OCI-LY7 (cell line): ENCODE measurements around the gene ROBO3. TPM values are rescaled to one million over a fixed set of nuclear protein-coding genes. Genes with fewer than 3 reads are reported as not detected.

Experiments used
- BruUV-seq: library from RNA; stranded (reverse); fragments of 400-500 nt; replicated peaks from 2 replicates; lab custom pipeline; 2021; lab: Mats Ljungman, UMichigan
- CTCF ChIA-PET: fragments of 300-600 bp; sonication (Branson Sonifier 250); formaldehyde crosslinking; loops from one replicate; lab custom pipeline; 2022; ENCODE audit warnings: antibody characterized with exemption; ENCODE audit not compliant: unreplicated experiment; lab: Charles Lee
- POLR2A ChIA-PET: fragments of 300-600 bp; sonication (Branson Sonifier 250); formaldehyde crosslinking; loops from one replicate; lab custom pipeline; 2022; ENCODE audit warnings: antibody characterized with exemption; lab: Charles Lee
- DNase-seq: peaks from one replicate; pipeline ENCODE4 v3.0.0-alpha.2; 2015; ENCODE audit warnings: low spot score
- H2AFZ ChIP-seq: fragments of 200-600 bp; sonication (generic), shearing (Covaris generic); 2 replicates; pipeline ENCODE4 v1.6.1; 2014; ENCODE audit warnings: mild to moderate bottlenecking, antibody characterized with exemption, low read length, moderate library complexity
- H3K27ac ChIP-seq: fragments of 200-600 bp; sonication (generic); 2 replicates; pipeline ENCODE4 v1.5.1; 2014; ENCODE audit warnings: mixed run types, low read depth, mild to moderate bottlenecking, moderate library complexity, low read length, inconsistent platforms; ENCODE audit not compliant: poor library complexity, severe bottlenecking
- H3K36me3 ChIP-seq: fragments of 200-600 bp; sonication (generic); 2 replicates; pipeline ENCODE4 v1.6.1; 2014; ENCODE audit warnings: mild to moderate bottlenecking, antibody characterized with exemption, low read length, moderate library complexity, mixed read lengths; ENCODE audit not compliant: insufficient read depth
- H3K4me1 ChIP-seq: fragments of 200-600 bp; sonication (generic); 2 replicates; pipeline ENCODE4 v1.5.1; 2014; ENCODE audit warnings: mild to moderate bottlenecking, low read length; ENCODE audit not compliant: insufficient read depth, poor library complexity, severe bottlenecking
- H3K4me2 ChIP-seq: fragments of 200-600 bp; sonication (generic); 2 replicates; pipeline ENCODE4 v1.6.1; 2014; ENCODE audit warnings: mild to moderate bottlenecking, low read length
- H3K4me3 ChIP-seq: fragments of 200-600 bp; sonication (generic); 2 replicates; pipeline ENCODE4 v1.5.1; 2014; ENCODE audit warnings: mild to moderate bottlenecking, low read depth, low read length; ENCODE audit not compliant: poor library complexity, severe bottlenecking
- H3K79me2 ChIP-seq: fragments of 200-600 bp; sonication (generic); 2 replicates; pipeline ENCODE4 v1.6.1; 2016; ENCODE audit warnings: low read depth, mild to moderate bottlenecking, low read length, moderate library complexity, mixed read lengths; ENCODE audit not compliant: insufficient read depth
- H3K9me2 ChIP-seq: fragments of 200-600 bp; sonication (generic); 2 replicates; pipeline ENCODE4 v1.6.1; 2016; ENCODE audit warnings: mild to moderate bottlenecking, low read length, mixed read lengths; ENCODE audit not compliant: insufficient read depth
- H3K9me3 ChIP-seq: fragments of 200-600 bp; sonication (generic); 2 replicates; pipeline ENCODE4 v1.6.1; 2014; ENCODE audit warnings: mild to moderate bottlenecking, mixed run types, low read length, mixed read lengths
- H4K20me1 ChIP-seq: fragments of 200-600 bp; sonication (generic); 2 replicates; pipeline ENCODE4 v1.6.1; 2014; ENCODE audit warnings: mild to moderate bottlenecking, antibody characterized with exemption, low read length, moderate library complexity, mixed read lengths; ENCODE audit not compliant: insufficient read depth
- CTCF ChIP-seq: fragments of 200-600 bp; sonication (generic); conservative IDR thresholded peaks from 2 replicates; pipeline ENCODE4 v1.5.1; 2014; ENCODE audit warnings: mild to moderate bottlenecking, antibody characterized with exemption, low read length, moderate library complexity, mixed read lengths
- EZH2phosphoT487 ChIP-seq: fragments of 200-600 bp; sonication (generic); IDR thresholded peaks from 2 replicates; pipeline ENCODE4 v1.6.1; 2018; ENCODE audit warnings: low read depth, borderline replicate concordance, mild to moderate bottlenecking, mixed run types, antibody characterized with exemption, low read length, moderate library complexity, mixed read lengths
- intact Hi-C: fragments of 100-400 bp; cut with micrococcal nuclease; formaldehyde crosslinking; loops from one replicate; pipeline ENCODE4 v1.10.0; 2022; ENCODE audit not compliant: unreplicated experiment
- total RNA-seq, 2 experiments: library from RNA; depleted of rRNA in 1 of 2; stranded (reverse); fragments of >200 nt in 1 of 2; shearing (Covaris generic) in 1 of 2; gene quantifications; 2 replicates each; pipeline ENCODE4 v1.2.3, GENCODE V29; 2014 to 2022

Gene ROBO3
- total RNA-seq, 2 experiments from 2014 or later: 0.19 TPM; not detected in 1

GRCh38 chr11:124821995-124822730 is 43.1 kb upstream of the ROBO3 start:
- ChIA-PET POLR2A (interaction anchor here (0.6 to 1.0 kb wide), 2 partner anchors 16 to 131 kb away, joined by 3 to 8 read pairs; no protein-coding TSS in a partner anchor), CTCF (no interaction called here)
- Histone ChIP-seq H3K27ac (no peak overlapping the region), H3K4me1 (no peaks in the 10 kb centered on the region), H3K9me2 (no peaks in the 10 kb centered on the region), H2AFZ (no peak overlapping the region), H3K79me2 (no peaks in the 10 kb centered on the region), H3K9me3 (no peaks in the 10 kb centered on the region), H3K36me3 (no peaks in the 10 kb centered on the region), H4K20me1 (no peaks in the 10 kb centered on the region), H3K4me3 (no peak overlapping the region), H3K4me2 (no peak overlapping the region)
- intact Hi-C loops: no loop called here
- BruUV-seq: no TSS peak
- TF ChIP-seq EZH2phosphoT487 (no peak), CTCF (no peak)
- DNase-seq: no peak

- POLR2A ChIA-PET: no interaction called here
- Histone ChIP-seq H2AFZ (no peak overlapping the region), H3K36me3 (no peaks in the 10 kb centered on the region), H3K4me3 (no peak overlapping the region), H3K79me2 (no peaks in the 10 kb centered on the region), H3K9me2 (no peaks in the 10 kb centered on the region), H3K4me2 (no peak overlapping the region), H3K4me1 (no peaks in the 10 kb centered on the region), H3K27ac (no peak overlapping the region), H4K20me1 (no peaks in the 10 kb centered on the region), H3K9me3 (no peaks in the 10 kb centered on the region)
- no peak for DNase-seq
- CTCF ChIA-PET: no interaction called here
- TF ChIP-seq CTCF (no peak), EZH2phosphoT487 (no peak)
- BruUV-seq: no TSS peak
- intact Hi-C loops: no loop called here
These were observed 41.5 kb upstream of the ROBO3 start for GRCh38 chr11:124823512-124824376.
